Tongue (tissue), 2 donors: ENCODE data around the gene CD80. TPM values are rescaled to one million over a fixed set of nuclear protein-coding genes. Genes with fewer than 3 reads are reported as not detected.

Experiments used
- DNase-seq: peaks from one replicate; pipeline ENCODE4 v3.0.0-alpha.2; 2015
- total RNA-seq: library from RNA; depleted of rRNA; stranded (reverse); fragments of >200 nt; gene quantifications from one replicate; pipeline ENCODE4 v1.2.3, GENCODE V29; 2014

Gene CD80
- total RNA-seq, 1 donor from 2014 or later = not detected

GRCh38 chr3:119543147-119543546 is 16.3 kb downstream of the CD80 start:
- no peak for DNase-seq

DNA sequence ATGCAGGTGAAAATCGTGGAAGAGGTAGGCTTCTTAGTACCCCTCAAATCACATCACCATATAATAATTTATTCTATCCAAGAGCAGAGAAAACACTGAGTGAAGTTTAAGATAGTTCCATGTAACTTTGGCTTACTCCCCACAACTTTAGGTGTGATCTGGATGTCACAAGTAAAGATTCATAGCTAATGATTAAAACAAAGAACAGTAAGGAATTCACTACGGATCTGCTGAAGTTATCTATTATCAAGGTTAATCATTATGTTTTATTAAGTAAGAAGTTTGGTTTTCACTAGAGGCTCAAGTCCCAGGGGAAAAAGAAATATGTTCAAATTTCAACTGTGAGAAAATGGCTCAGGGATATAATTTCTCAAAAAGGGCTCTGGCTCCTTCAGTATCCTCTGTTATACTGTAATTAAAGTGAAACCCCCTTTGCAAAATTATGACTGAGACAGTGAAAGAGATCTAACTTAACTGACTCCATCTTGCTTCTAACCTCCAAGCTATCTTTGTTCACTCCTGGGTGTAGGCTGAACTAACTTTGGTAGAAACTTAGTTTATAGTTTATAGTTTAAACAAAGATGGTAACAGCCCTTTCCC is 17.1 kb downstream of the CD80 start:
- DNase-seq = no peak

DNA sequence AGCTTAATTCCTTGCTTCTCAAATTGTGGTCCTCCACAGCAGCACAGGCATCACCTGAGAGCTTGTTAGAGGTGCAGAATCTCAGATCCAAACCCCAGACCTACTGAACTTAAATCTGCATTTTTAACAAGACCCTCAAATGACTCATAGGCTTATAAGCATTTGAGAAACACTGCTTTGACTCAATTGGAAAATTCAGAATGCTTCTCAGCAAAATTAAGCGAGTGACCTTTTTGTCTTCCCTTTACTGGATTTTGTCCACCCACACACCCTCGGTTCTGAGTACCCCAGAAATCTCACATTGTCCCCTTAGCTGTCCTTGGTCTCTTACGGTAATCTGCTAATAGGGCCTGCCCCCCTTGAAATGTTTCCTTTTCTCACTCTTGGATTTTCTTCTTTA is 17.9 kb downstream of the CD80 start:
- no peak for DNase-seq

DNA sequence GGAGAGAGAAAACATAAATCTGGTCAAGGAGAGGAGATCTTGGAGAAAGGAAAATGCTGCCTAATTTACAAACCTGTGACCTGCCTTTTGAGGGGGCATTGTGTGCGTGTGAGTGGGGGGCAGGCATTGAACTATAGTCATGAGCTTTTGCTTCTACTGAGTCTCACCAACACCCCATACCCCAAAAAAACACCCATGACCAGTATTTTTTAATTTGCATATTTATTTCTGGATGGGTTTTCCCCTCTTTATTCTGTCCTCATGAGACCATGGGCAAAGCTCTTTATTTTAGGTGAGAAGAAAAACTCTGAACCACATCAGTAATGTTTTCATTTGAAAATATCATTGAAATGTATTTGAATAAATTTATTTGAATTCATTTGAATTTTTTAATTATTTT is 20.6 kb downstream of the CD80 start:
- no peak for DNase-seq

GRCh38 chr3:119536757-119537156 is 22.7 kb downstream of the CD80 start:
- no peak for DNase-seq

- DNase-seq = no peak
Observed at GRCh38 chr3:119534296-119534695, 25.1 kb downstream of the CD80 start.

GRCh38 chr3:119531151-119531550 is 28.3 kb downstream of the CD80 start:
- no peak for DNase-seq

GRCh38 chr3:119530456-119530855 is 29.0 kb downstream of the CD80 start:
- DNase-seq = peak; percentile 6

GRCh38 chr3:119529883-119530282 is 29.5 kb downstream of the CD80 start:
- DNase-seq = no peak

GRCh38 chr3:119527714-119528113 is 31.7 kb downstream of the CD80 start:
- no peak for DNase-seq

- DNase-seq = no peak
Observed at GRCh38 chr3:119524931-119525662, 34.3 kb downstream of the CD80 start.

- no peak for DNase-seq
Observed at GRCh38 chr3:119518026-119518425, 41.4 kb downstream of the CD80 start.

DNA sequence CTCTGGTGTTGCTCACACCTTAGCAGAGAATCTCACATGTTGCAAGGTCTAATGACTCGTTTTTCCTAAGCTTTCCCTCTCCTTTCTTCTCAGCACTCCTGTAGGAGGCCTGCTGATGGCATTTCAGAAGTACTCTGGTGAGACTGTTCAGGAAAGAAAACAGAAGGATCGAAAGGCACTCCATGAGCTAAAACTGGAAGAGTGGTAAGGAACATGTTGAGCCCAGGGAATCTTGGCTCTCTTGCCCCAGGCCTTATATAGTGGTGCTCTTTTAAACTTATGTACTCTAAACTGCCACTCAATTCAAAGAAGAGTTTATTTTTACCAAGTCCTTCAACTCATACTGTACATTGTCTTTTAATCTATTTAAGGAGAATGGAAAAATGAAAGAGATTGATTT is 42.3 kb downstream of the CD80 start:
- DNase-seq = no peak

- no peak for DNase-seq
Observed at GRCh38 chr3:119514637-119515036, 44.8 kb downstream of the CD80 start.

- no peak for DNase-seq
Observed at GRCh38 chr3:119510690-119511089, 48.7 kb downstream of the CD80 start.

DNA sequence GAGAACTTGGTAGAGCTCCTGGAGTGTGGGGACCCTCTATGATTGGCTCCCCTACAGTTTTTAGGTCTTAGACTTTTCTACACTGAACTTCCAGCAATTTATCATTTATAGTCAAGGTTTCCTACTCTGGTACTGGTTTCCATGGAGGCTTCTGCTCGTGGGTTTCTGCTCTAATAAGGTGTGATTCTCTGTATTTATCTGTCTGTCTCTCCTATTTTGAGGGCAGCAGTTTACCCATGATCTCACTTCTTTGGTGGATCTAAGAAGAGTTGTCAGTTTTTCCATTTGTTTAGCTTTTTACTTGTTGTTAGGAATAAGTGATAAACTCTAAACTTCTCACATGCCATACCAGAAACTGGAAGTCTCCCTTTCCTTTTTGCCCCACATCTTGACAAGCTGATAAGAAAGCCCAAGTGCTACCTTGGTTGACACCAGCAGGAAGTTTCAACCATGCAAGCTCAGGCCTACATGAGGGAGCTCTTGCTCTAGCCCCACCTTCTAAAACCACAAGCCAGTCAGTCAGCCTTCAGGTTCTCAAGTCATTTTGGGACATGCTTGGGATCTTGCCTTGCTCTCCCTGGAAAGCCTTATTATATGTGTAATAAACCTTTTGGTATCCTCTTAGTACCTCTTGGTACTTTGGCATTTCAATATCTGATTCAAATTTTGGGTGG is 51.1 kb downstream of the CD80 start:
- DNase-seq = no peak

DNA sequence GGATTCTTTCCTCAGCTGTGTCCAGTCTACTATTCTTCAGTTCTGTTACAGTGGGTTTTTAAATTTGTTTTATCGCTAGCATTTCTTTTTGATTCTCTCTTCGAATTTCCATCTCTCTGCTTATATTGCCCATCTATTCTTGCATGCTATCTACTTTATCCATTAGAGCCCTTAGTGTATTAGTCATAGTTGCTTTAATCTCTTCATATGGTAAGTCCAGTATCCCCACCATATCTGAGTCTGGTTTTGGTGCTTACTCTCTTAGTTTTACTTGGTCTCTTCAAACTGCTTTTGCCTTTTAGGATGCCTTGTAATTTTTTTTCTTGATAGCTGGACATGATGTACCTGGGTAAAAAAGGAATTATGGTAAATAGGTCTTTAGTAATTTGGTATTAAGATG is 52.0 kb downstream of the CD80 start:
- no peak for DNase-seq

DNA sequence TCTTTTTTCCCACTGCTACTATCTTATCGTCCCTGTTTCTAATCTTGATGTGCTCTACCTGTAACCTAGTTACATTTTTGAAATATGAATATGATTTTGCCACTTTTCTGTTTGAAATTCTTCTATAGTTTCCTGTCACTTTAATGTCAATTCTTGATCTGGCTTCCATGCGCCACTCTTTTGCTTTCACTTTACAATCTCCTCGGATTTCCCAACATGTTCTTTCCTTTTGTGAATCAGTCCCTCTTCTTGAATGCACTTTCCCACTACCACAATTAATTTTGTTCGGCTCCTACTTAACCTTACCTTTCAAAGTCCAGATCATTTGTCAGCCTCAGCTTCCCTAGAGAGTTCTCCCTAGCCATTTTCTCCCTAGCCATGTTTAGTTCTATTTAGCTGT is 52.8 kb downstream of the CD80 start:
- no peak for DNase-seq

DNA sequence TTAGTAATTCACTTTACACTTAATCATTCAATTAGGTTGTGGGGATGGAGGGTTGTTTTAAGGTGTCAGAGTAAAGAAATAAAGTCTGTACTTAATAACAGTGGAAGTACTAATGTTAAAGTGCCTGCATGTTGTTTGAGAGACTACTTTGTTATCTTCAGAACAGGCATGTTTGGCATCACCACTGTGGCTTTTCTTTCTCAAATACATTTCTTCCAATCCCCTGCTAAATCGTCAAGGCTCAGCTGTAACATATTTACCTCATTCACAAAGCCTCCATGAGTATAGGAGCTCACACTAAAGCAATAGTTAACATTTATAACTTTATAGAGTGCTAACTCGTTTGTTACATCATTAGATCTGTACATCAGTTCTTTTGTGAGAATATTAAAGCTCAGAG is 58.5 kb downstream of the CD80 start:
- no peak for DNase-seq

GRCh38 chr3:119500265-119500664 is 59.1 kb downstream of the CD80 start:
- DNase-seq = no peak

DNA sequence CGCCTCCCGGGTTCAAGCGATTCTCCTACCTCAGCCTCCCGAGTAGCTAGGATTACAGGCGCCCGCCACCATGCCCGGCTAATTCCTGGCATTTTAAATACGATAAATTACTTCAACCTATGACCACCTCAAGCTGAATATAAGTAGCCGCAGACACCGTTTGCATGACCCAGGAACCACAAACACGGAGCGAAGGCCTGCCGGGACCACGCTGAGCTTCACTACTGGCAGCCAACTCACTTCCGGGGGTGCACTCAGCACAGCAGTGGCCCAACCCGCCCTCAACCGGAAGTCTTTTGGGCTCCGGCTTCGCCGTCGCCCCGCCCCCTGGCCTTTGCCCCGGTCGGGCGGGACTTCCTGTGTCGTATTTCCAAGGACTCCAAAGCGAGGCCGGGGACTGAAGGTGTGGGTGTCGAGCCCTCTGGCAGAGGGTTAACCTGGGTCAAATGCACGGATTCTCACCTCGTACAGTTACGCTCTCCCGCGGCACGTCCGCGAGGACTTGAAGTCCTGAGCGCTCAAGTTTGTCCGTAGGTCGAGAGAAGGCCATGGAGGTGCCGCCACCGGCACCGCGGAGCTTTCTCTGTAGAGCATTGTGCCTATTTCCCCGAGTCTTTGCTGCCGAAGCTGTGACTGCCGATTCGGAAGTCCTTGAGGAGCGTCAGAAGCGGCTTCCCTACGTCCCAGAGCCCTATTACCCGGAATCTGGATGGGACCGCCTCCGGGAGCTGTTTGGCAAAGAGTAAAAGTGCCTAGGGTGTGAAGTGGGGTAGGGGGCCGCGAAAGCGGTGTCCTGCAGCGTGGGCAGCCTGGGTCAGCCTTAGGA is 61.0 kb downstream of the CD80 start, which contains the start of gene TIMMDC1:
Gene TIMMDC1, plus strand, starts transcription at position 362 of the 826 bp plus-strand sequence. Its CDS starts 187 bp downstream, at position 549.
- DNase-seq = peak; percentile 99

DNA sequence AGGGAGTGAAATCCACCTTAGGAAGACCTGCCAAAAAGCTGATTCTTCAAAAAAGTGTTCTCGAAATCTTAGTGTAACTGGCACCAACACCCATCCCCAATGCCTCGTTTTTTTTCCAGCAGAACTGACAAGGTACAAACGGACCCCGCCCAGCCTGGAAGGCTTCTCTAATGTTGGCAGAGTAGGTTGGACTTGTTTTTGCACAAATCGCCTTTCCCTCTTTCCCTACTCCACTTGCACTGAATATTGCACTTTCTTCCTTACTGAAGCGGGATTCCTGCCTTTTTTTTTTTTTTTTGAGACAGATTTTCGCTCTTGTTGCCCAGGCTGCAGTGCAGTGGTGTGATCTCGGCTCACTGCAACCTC is 61.6 kb downstream of the CD80 start:
- DNase-seq = peak; percentile 49

- DNase-seq = no peak
Observed at GRCh38 chr3:119494597-119494996, 64.8 kb downstream of the CD80 start.
